Neural cell (in vitro differentiated cells): Measurements from ENCODE around the gene C16orf96.

Source experiments
- EP300 ChIP-seq: fragments of 450-650 bp; conservative IDR thresholded peaks from 2 replicates; pipeline ENCODE4 v1.6.1; 2014; ENCODE audit warnings: antibody characterized with exemption, mild to moderate bottlenecking, moderate library complexity; ENCODE audit not compliant: poor library complexity, severe bottlenecking
- EZH2 ChIP-seq: fragments of 200-600, 300-800 bp; shearing (Covaris generic), sonication (generic); IDR thresholded peaks from 2 replicates; pipeline ENCODE4 v1.6.1; 2014; ENCODE audit warnings: antibody characterized with exemption, low read length, borderline replicate concordance, mild to moderate bottlenecking; ENCODE audit not compliant: insufficient read depth, poor library complexity, severe bottlenecking
- MXI1 ChIP-seq: fragments of 450-650 bp; conservative IDR thresholded peaks from 2 replicates; pipeline ENCODE4 v1.6.1; 2014; ENCODE audit warnings: antibody characterized with exemption, mild to moderate bottlenecking; ENCODE audit not compliant: poor library complexity, severe bottlenecking
- POLR2AphosphoS5 ChIP-seq: IDR thresholded peaks from 2 replicates; pipeline ENCODE4 v1.6.1; 2012
- RAD21 ChIP-seq: fragments of 450-650 bp; conservative IDR thresholded peaks from 2 replicates; pipeline ENCODE4 v1.6.1; 2014; ENCODE audit warnings: antibody characterized with exemption, mild to moderate bottlenecking, moderate library complexity
- SMC3 ChIP-seq: fragments of 450-650 bp; conservative IDR thresholded peaks from 2 replicates; pipeline ENCODE4 v1.6.1; 2014; ENCODE audit warnings: antibody characterized with exemption, mild to moderate bottlenecking, moderate library complexity; ENCODE audit not compliant: poor library complexity
- TF ChIP-seq, protein P1 (sequence below): fragments of 450-650 bp; IDR thresholded peaks from 2 replicates; pipeline ENCODE4 v1.5.1; 2014; ENCODE audit warnings: antibody characterized with exemption, mild to moderate bottlenecking, moderate library complexity; ENCODE audit not compliant: poor library complexity, severe bottlenecking

DNA sequence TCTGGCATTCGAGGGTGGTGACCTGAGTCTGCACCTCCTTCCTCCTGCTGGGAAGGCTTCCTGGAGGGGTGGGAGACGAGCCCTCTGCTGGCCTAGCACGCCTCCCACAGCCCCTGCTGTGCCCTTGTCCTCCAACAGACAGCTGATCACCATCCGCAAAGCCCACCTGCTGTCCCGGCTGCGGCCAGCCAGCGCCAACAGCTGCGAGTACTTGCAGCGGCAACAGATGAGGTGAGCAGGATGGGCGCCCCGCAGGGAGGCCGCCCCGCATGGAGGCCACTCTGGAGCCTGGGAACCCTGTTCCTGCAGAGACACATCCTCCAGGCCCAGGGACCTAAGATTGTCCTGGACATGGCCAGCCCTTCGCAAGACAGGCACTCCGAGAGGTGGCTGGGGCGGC is 36.9 kb downstream of the C16orf96 start:
- TF ChIP-seq, protein P1, sequence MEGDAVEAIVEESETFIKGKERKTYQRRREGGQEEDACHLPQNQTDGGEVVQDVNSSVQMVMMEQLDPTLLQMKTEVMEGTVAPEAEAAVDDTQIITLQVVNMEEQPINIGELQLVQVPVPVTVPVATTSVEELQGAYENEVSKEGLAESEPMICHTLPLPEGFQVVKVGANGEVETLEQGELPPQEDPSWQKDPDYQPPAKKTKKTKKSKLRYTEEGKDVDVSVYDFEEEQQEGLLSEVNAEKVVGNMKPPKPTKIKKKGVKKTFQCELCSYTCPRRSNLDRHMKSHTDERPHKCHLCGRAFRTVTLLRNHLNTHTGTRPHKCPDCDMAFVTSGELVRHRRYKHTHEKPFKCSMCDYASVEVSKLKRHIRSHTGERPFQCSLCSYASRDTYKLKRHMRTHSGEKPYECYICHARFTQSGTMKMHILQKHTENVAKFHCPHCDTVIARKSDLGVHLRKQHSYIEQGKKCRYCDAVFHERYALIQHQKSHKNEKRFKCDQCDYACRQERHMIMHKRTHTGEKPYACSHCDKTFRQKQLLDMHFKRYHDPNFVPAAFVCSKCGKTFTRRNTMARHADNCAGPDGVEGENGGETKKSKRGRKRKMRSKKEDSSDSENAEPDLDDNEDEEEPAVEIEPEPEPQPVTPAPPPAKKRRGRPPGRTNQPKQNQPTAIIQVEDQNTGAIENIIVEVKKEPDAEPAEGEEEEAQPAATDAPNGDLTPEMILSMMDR, result no peak
- no peak for TF ChIP-seq RAD21
- TF ChIP-seq SMC3, result no peak
- TF ChIP-seq MXI1, result no peak
- no peak for TF ChIP-seq EP300
- no peak for TF ChIP-seq EZH2
- TF ChIP-seq POLR2AphosphoS5, result no peak
